Heart left ventricle (tissue), 13 donors: ENCODE measurements around the gene HTT.

ENCODE experiments used
- POLR2A ChIP-seq, 2 donors: fragments of 450-650 bp; IDR thresholded peaks; one replicate each; pipeline ENCODE4 v1.6.1; 2017; ENCODE audit warnings: antibody characterized with exemption in 2 of 2, mild to moderate bottlenecking in 2 of 2, moderate library complexity in 2 of 2
- TF ChIP-seq, protein P1 (sequence below), 12 donors: fragments of 200-600 bp; sonication (generic) in 4 of 12; IDR thresholded peaks; one replicate each; pipeline versions ENCODE4 v1.5.0 to v1.8.0; 2018 to 2022; ENCODE audit warnings: antibody characterized with exemption in 12 of 12, mild to moderate bottlenecking in 5 of 12
- donor health status: ischemic (EF 13 %, LVEDD 7.1; RV severe dilation, severe dysfunction).
- donor health status: DM: no; HTN: yes; CAD: no.
- donor health status: DM: no; HTN: no; CAD: no.
- donor health status: ischemic (EF 25% LVEDD 6.9; RV normal size, moderate dysfunction).
- donor health status: ischemic (EF 25% LVEDD 5.7; RV mildly dilated, moderate dysfunction).
- donor health status: ischemic (EF 35%, LVEDD 5.7; RV mildly dilated, moderate dysfunction).
- donor health status: nonischemic (EF 11% LVEDD 7.7; RV severe dilation, severe dysfunction).
- donor health status: DM: yes; HTN: yes; CAD: no.
- donor health status: PGD.
- donor health status: ischemic (EF 29% LVEDD 5.4; RV normal size, mild dysfunction).
- donor health status: nonischemic (EF 23%, LVEDD 6.1; RV moderate dilation, normal function).

DNA sequence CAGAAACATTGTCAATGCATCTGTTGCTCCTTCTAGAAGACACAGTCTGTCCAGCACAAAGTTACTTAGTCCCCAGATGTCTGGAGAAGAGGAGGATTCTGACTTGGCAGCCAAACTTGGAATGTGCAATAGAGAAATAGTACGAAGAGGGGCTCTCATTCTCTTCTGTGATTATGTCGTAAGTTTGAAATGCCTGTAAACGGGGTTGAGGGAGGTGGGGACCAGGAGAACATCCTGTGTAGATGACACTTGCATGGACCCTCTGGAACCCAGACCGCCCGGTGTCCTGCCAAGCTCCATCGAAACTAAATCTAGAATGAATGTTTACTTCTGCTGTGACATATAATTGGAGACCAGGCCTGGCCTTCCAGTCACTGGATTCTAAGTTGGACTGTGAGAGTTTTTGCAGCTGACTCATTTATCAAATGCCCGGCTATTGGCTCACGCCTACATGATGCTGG, 129.5 kb downstream of the HTT start:
- no peak for TF ChIP-seq POLR2A (IDR thresholded peaks at IDR 0.05)
- TF ChIP-seq, protein P1, sequence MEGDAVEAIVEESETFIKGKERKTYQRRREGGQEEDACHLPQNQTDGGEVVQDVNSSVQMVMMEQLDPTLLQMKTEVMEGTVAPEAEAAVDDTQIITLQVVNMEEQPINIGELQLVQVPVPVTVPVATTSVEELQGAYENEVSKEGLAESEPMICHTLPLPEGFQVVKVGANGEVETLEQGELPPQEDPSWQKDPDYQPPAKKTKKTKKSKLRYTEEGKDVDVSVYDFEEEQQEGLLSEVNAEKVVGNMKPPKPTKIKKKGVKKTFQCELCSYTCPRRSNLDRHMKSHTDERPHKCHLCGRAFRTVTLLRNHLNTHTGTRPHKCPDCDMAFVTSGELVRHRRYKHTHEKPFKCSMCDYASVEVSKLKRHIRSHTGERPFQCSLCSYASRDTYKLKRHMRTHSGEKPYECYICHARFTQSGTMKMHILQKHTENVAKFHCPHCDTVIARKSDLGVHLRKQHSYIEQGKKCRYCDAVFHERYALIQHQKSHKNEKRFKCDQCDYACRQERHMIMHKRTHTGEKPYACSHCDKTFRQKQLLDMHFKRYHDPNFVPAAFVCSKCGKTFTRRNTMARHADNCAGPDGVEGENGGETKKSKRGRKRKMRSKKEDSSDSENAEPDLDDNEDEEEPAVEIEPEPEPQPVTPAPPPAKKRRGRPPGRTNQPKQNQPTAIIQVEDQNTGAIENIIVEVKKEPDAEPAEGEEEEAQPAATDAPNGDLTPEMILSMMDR (IDR thresholded peaks at IDR 0.05) = no peak
